HEK293T (cell line): ENCODE measurements around the gene FRMD8.

Experiments
- CTCF ChIA-PET: fragments of 350-600 bp; formaldehyde crosslinking; extraction: SDS; loops from one replicate; lab custom pipeline; 2021; ENCODE audit warnings: antibody characterized with exemption, inconsistent platforms; lab: Yijun Ruan, JAX
- POLR2A ChIA-PET: fragments of 350-600 bp; formaldehyde crosslinking; extraction: SDS; loops from one replicate; lab custom pipeline; 2020; ENCODE audit warnings: antibody characterized with exemption, inconsistent platforms; lab: Yijun Ruan, JAX
- DNase-seq: peaks from one replicate; pipeline ENCODE4 v3.0.0; 2012; ENCODE audit warnings: mixed read lengths; ENCODE audit errors: extremely low spot score
- ARNT ChIP-seq: fragments of 450-650 bp; IDR thresholded peaks from 2 replicates; pipeline ENCODE4 v1.6.1; 2017; ENCODE audit warnings: mild to moderate bottlenecking
- BHLHE40 ChIP-seq: fragments of 450-650 bp; IDR thresholded peaks from 2 replicates; pipeline ENCODE4 v1.6.1; 2016; ENCODE audit warnings: mild to moderate bottlenecking, moderate library complexity, borderline replicate concordance
- CTBP1 ChIP-seq: fragments of 450-650 bp; IDR thresholded peaks from 2 replicates; pipeline ENCODE4 v1.6.1; 2016; ENCODE audit warnings: borderline replicate concordance
- ELF4 ChIP-seq: fragments of 450-650 bp; IDR thresholded peaks from 2 replicates; pipeline ENCODE4 v1.6.1; 2017; ENCODE audit warnings: antibody characterized with exemption
- FOXA1 ChIP-seq: fragments of 450-650 bp; IDR thresholded peaks from 2 replicates; pipeline ENCODE4 v1.6.1; 2016; ENCODE audit warnings: mild to moderate bottlenecking
- FOXK2 ChIP-seq: fragments of 450-650 bp; IDR thresholded peaks from 2 replicates; pipeline ENCODE4 v1.6.1; 2016; ENCODE audit warnings: mild to moderate bottlenecking
- FOXM1 ChIP-seq: fragments of 450-650 bp; IDR thresholded peaks from 2 replicates; pipeline ENCODE4 v1.6.1; 2017; ENCODE audit warnings: mild to moderate bottlenecking, borderline replicate concordance
- HDGF ChIP-seq: fragments of 450-650 bp; IDR thresholded peaks from 2 replicates; pipeline ENCODE4 v1.6.1; 2017; ENCODE audit warnings: antibody characterized with exemption, borderline replicate concordance
- L3MBTL2 ChIP-seq: fragments of 450-650 bp; conservative IDR thresholded peaks from 2 replicates; pipeline ENCODE4 v1.6.1; 2016; ENCODE audit warnings: mild to moderate bottlenecking
- LEF1 ChIP-seq: fragments of 450-650 bp; IDR thresholded peaks from 2 replicates; pipeline ENCODE4 v1.6.1; 2017; ENCODE audit warnings: mild to moderate bottlenecking, borderline replicate concordance
- NFRKB ChIP-seq: fragments of 450-650 bp; IDR thresholded peaks from 2 replicates; pipeline ENCODE4 v1.6.1; 2016; ENCODE audit warnings: mild to moderate bottlenecking, moderate library complexity
- PKNOX1 ChIP-seq: fragments of 450-650 bp; IDR thresholded peaks from 2 replicates; pipeline ENCODE4 v1.6.1; 2016
- SP1 ChIP-seq: fragments of 450-650 bp; IDR thresholded peaks from 2 replicates; pipeline ENCODE4 v1.6.1; 2017
- SUZ12 ChIP-seq: fragments of 450-650 bp; IDR thresholded peaks from 2 replicates; pipeline ENCODE4 v1.6.1; 2016; ENCODE audit warnings: mild to moderate bottlenecking
- TARDBP ChIP-seq: fragments of 450-650 bp; IDR thresholded peaks from 2 replicates; pipeline ENCODE4 v1.6.1; 2016
- ZNF384 ChIP-seq: fragments of 450-650 bp; IDR thresholded peaks from 2 replicates; pipeline ENCODE4 v1.6.1; 2016

Gene FRMD8

GRCh38 chr11:65434667-65435410 lies 48.4 kb downstream of the FRMD8 start:
- CTCF ChIA-PET: interaction anchor here (0.7 kb wide), 1 partner anchor 106 kb away, joined by 3 read pairs; no protein-coding TSS in a partner anchor
- POLR2A ChIA-PET: interaction anchor here (1.2 to 4.9 kb wide), 4 partner anchors 12 to 68 kb away, joined by 3 to 67 read pairs (median 17); partner anchors contain the start of genes MALAT1 and NEAT1
- no peak for TF ChIP-seq NFRKB
- TF ChIP-seq PKNOX1: no peak
- TF ChIP-seq FOXM1: no peak
- TF ChIP-seq LEF1: no peak
- TF ChIP-seq SUZ12: no peak
- no peak for TF ChIP-seq ELF4
- TF ChIP-seq TARDBP: no peak
- TF ChIP-seq L3MBTL2: no peak
- no peak for TF ChIP-seq CTBP1
- TF ChIP-seq SP1: no peak
- no peak for TF ChIP-seq FOXK2
- TF ChIP-seq HDGF: no peak
- no peak for TF ChIP-seq FOXA1
- TF ChIP-seq BHLHE40: no peak
- TF ChIP-seq ZNF384: no peak
- no peak for TF ChIP-seq ARNT
- DNase-seq: no peak

- ChIA-PET POLR2A (interaction anchor here (0.7 to 4.9 kb wide), 6 partner anchors 13 to 74 kb away, joined by 3 to 67 read pairs (median 4); partner anchors contain the start of genes MALAT1 and NEAT1), CTCF (no interaction called here)
- no peak for TF ChIP-seq ARNT
- no peak for TF ChIP-seq SP1
- no peak for TF ChIP-seq FOXA1
- TF ChIP-seq PKNOX1: no peak
- TF ChIP-seq ZNF384: no peak
- no peak for TF ChIP-seq L3MBTL2
- no peak for TF ChIP-seq FOXK2
- TF ChIP-seq ELF4: no peak
- TF ChIP-seq FOXM1: no peak
- TF ChIP-seq CTBP1: no peak
- no peak for TF ChIP-seq NFRKB
- TF ChIP-seq BHLHE40: no peak
- no peak for TF ChIP-seq HDGF
- no peak for TF ChIP-seq SUZ12
- TF ChIP-seq TARDBP: no peak
- no peak for TF ChIP-seq LEF1
- DNase-seq: no peak
Measured at GRCh38 chr11:65435411-65435931, 49.0 kb downstream of the FRMD8 start.

GRCh38 chr11:65435981-65436411 lies 49.6 kb downstream of the FRMD8 start:
- POLR2A ChIA-PET: interaction anchor here (0.7 to 4.9 kb wide), 7 partner anchors 13 to 73 kb away, joined by 3 to 67 read pairs (median 4); partner anchors contain the start of genes MALAT1 and NEAT1
- no peak for DNase-seq
- TF ChIP-seq SUZ12 (no peak), BHLHE40 (no peak), PKNOX1 (no peak), LEF1 (no peak), SP1 (no peak), ARNT (no peak), CTBP1 (no peak), TARDBP (no peak), FOXA1 (no peak), ELF4 (no peak), HDGF (no peak)
- CTCF ChIA-PET: interaction anchor here (2.1 kb wide), 1 partner anchor 20 kb away, joined by 7 read pairs; no protein-coding TSS in a partner anchor

GRCh38 chr11:65436412-65437032 lies 50.1 kb downstream of the FRMD8 start:
- ChIA-PET CTCF (interaction anchor here (0.6 to 2.1 kb wide), 2 partner anchors 21 to 701 kb away, joined by 7 to 9 read pairs; no protein-coding TSS in a partner anchor), POLR2A (interaction anchor here (1.0 to 4.9 kb wide), 7 partner anchors 14 to 69 kb away, joined by 3 to 67 read pairs (median 4); partner anchors contain the start of genes MALAT1 and NEAT1)
- no peak for DNase-seq
- TF ChIP-seq CTBP1 (no peak), BHLHE40 (no peak), LEF1 (no peak), FOXK2 (no peak), ZNF384 (no peak), ARNT (no peak), FOXM1 (no peak), TARDBP (no peak), FOXA1 (no peak), PKNOX1 (no peak), HDGF (no peak), SP1 (no peak), ELF4 (no peak), NFRKB (no peak), L3MBTL2 (no peak), SUZ12 (no peak)
